Caco-2 (cell line): ENCODE measurements around the gene PIK3C2G. TPM values are rescaled to one million over a fixed set of nuclear protein-coding genes. Genes with fewer than 3 reads are reported as not detected.

Experiments used
- BruUV-seq: library from RNA; stranded (reverse); fragments of 400-500 nt; replicated peaks from 2 replicates; lab custom pipeline; 2021; lab: Mats Ljungman, UMichigan
- CTCF ChIA-PET: fragments of 300-600 bp; sonication (Branson Sonifier 250); formaldehyde crosslinking; loops from one replicate; lab custom pipeline; 2022; ENCODE audit warnings: antibody characterized with exemption; lab: Charles Lee
- POLR2A ChIA-PET: fragments of 300-600 bp; sonication (Branson Sonifier 250); formaldehyde crosslinking; loops from one replicate; lab custom pipeline; 2022; ENCODE audit warnings: antibody characterized with exemption; lab: Charles Lee
- DNase-seq, 2 experiments: peaks; one replicate each; pipeline versions ENCODE4 v3.0.0 to v3.0.0-alpha.2; 2020 to 2022
- H3K27me3 ChIP-seq: replicated peaks from 2 replicates; pipeline ENCODE4 v1.6.0; 2011; ENCODE audit warnings: low read length; ENCODE audit not compliant: control insufficient read depth, insufficient read depth
- H3K36me3 ChIP-seq: 2 replicates; pipeline ENCODE4 v1.5.1; 2011; ENCODE audit warnings: low read length; ENCODE audit not compliant: control insufficient read depth, insufficient read depth
- H3K4me1 ChIP-seq: fragments of 250-450 bp; sonication (Bioruptor Pico); 2 replicates; pipeline ENCODE4 v1.5.1; 2020; ENCODE audit warnings: mild to moderate bottlenecking
- H3K4me3 ChIP-seq: 2 replicates; pipeline ENCODE4 v1.5.1; 2011; ENCODE audit warnings: low read depth, mild to moderate bottlenecking, control low read depth, low read length
- H3K9me3 ChIP-seq: fragments of 250-450 bp; sonication (Bioruptor Pico); 2 replicates; pipeline ENCODE4 v1.5.1; 2020; ENCODE audit warnings: mild to moderate bottlenecking, moderate library complexity
- H3K27ac Mint-ChIP-seq: one replicate; pipeline ENCODE4 v1.8.0; 2022; ENCODE audit warnings: mixed read lengths; ENCODE audit not compliant: unreplicated experiment
- H3K27me3 Mint-ChIP-seq: one replicate; pipeline ENCODE4 v1.8.0; 2022; ENCODE audit warnings: mixed read lengths; ENCODE audit not compliant: insufficient read depth, unreplicated experiment
- H3K36me3 Mint-ChIP-seq: one replicate; pipeline ENCODE4 v1.8.0; 2022; ENCODE audit warnings: mild to moderate bottlenecking, mixed read lengths; ENCODE audit not compliant: insufficient read depth, unreplicated experiment
- H3K4me1 Mint-ChIP-seq: one replicate; pipeline ENCODE4 v1.8.0; 2022; ENCODE audit warnings: low read depth, mixed read lengths; ENCODE audit not compliant: unreplicated experiment
- H3K4me3 Mint-ChIP-seq: one replicate; pipeline ENCODE4 v1.8.0; 2022; ENCODE audit warnings: mild to moderate bottlenecking, moderate library complexity, mixed read lengths; ENCODE audit not compliant: unreplicated experiment
- H3K9me3 Mint-ChIP-seq: one replicate; pipeline ENCODE4 v1.8.0; 2022; ENCODE audit warnings: mixed read lengths; ENCODE audit not compliant: unreplicated experiment
- CTCF ChIP-seq, 2 experiments: fragments of 200-600 bp in 1 of 2; IDR thresholded peaks; 1 replicate in 1 of 2; 2 replicates in 1 of 2; pipeline versions ENCODE4 v1.5.1 to v1.8.0; 2011 to 2022; ENCODE audit warnings: antibody characterized with exemption in 1 of 2, control low read depth in 1 of 2, inconsistent platforms in 1 of 2, low read depth in 1 of 2, low read length in 1 of 2, mild to moderate bottlenecking in 1 of 2, moderate library complexity in 1 of 2; ENCODE audit not compliant: insufficient read depth in 1 of 2, severe bottlenecking in 1 of 2, unreplicated experiment in 1 of 2
- intact Hi-C: fragments of 100-400 bp; cut with micrococcal nuclease; formaldehyde crosslinking; loops from one replicate; pipeline ENCODE4 v1.10.0; 2022; ENCODE audit not compliant: unreplicated experiment
- total RNA-seq: library from RNA; stranded (reverse); gene quantifications from 2 replicates; pipeline ENCODE4 v1.2.3, GENCODE V29; 2022

Gene PIK3C2G
- total RNA-seq, 1 experiment from 2014 or later = not detected

GRCh38 chr12:18290386-18290785, 29.1 kb downstream of the PIK3C2G start:
- no peaks in the 10 kb centered on the region for H3K9me3 Mint-ChIP-seq
- H3K27ac Mint-ChIP-seq = no peak overlapping the region
- H3K9me3 ChIP-seq = no peaks in the 10 kb centered on the region
- H3K4me3 ChIP-seq = no peak overlapping the region
- POLR2A ChIA-PET = no interaction called here
- DNase-seq = no peak
- no peaks in the 10 kb centered on the region for H3K36me3 ChIP-seq
- BruUV-seq = no TSS peak
- CTCF ChIA-PET = no interaction called here
- no peaks in the 10 kb centered on the region for H3K27me3 ChIP-seq
- no peaks in the 10 kb centered on the region for H3K4me1 ChIP-seq
- H3K27me3 Mint-ChIP-seq = no peaks in the 10 kb centered on the region
- no peaks in the 10 kb centered on the region for H3K36me3 Mint-ChIP-seq
- H3K4me1 Mint-ChIP-seq = no peaks in the 10 kb centered on the region
- no peak overlapping the region for H3K4me3 Mint-ChIP-seq
- intact Hi-C loops = no loop called here
- no peak for TF ChIP-seq CTCF (IDR thresholded peaks at IDR 0.05; ENCODE audit: insufficient read depth in 1 of 2, low read depth in 1 of 2, low read length in 1 of 2, severe bottlenecking in 1 of 2, unreplicated experiment in 1 of 2)

GRCh38 chr12:18294889-18295288, 33.6 kb downstream of the PIK3C2G start:
- ChIA-PET CTCF (no interaction called here), POLR2A (no interaction called here)
- BruUV-seq = no TSS peak
- H3K27me3 ChIP-seq = no peaks in the 10 kb centered on the region
- no peak overlapping the region for H3K4me3 ChIP-seq
- H3K4me1 ChIP-seq = no peaks in the 10 kb centered on the region
- H3K9me3 ChIP-seq = no peaks in the 10 kb centered on the region; the same call in 1 of the 2 replicates
- no peak for DNase-seq
- Mint-ChIP-seq H3K27me3 (no peaks in the 10 kb centered on the region), H3K9me3 (no peaks in the 10 kb centered on the region), H3K4me1 (no peaks in the 10 kb centered on the region), H3K36me3 (no peaks in the 10 kb centered on the region), H3K27ac (no peak overlapping the region), H3K4me3 (no peak overlapping the region)
- no peak for TF ChIP-seq CTCF (IDR thresholded peaks at IDR 0.05; ENCODE audit: insufficient read depth in 1 of 2, low read depth in 1 of 2, low read length in 1 of 2, severe bottlenecking in 1 of 2, unreplicated experiment in 1 of 2)
- intact Hi-C loops = no loop called here
- H3K36me3 ChIP-seq = no peaks in the 10 kb centered on the region

GRCh38 chr12:18296201-18296908, 35.0 kb downstream of the PIK3C2G start:
- Mint-ChIP-seq H3K36me3 (no peaks in the 10 kb centered on the region), H3K27ac (no peak overlapping the region), H3K4me1 (no peaks in the 10 kb centered on the region), H3K9me3 (peaks cover 9% of the 10 kb centered on the region), H3K27me3 (no peaks in the 10 kb centered on the region), H3K4me3 (no peak overlapping the region)
- ChIA-PET POLR2A (no interaction called here), CTCF (interaction anchor here (1.2 kb wide), 1 partner anchor 24 kb away, joined by 3 read pairs; no protein-coding TSS in a partner anchor)
- H3K9me3 ChIP-seq = peaks cover 3% of the 10 kb centered on the region; the same call in 1 of the 2 replicates
- DNase-seq = no peak
- no peaks in the 10 kb centered on the region for H3K36me3 ChIP-seq
- H3K4me3 ChIP-seq = no peak overlapping the region
- no TSS peak for BruUV-seq
- H3K27me3 ChIP-seq = no peaks in the 10 kb centered on the region
- intact Hi-C loops = no loop called here
- no peaks in the 10 kb centered on the region for H3K4me1 ChIP-seq
- no peak for TF ChIP-seq CTCF (IDR thresholded peaks at IDR 0.05; ENCODE audit: insufficient read depth in 1 of 2, low read depth in 1 of 2, low read length in 1 of 2, severe bottlenecking in 1 of 2, unreplicated experiment in 1 of 2)
